Karpas-422 (cell line): ENCODE data around the gene TXNL4A. TPM values are rescaled to one million over a fixed set of nuclear protein-coding genes. Genes with fewer than 3 reads are reported as not detected.
A peak's percentile ranks its signal among the peaks of the same experiment; 100 is the strongest.

ENCODE experiments used
- DNase-seq: peaks from one replicate; pipeline ENCODE4 v3.0.0-alpha.2; 2015
- H2AFZ ChIP-seq: fragments of 200-600 bp; sonication (generic); 2 replicates; pipeline ENCODE4 v1.6.1; 2014; ENCODE audit warnings: antibody characterized with exemption, low read length, mixed read lengths
- H3K27ac ChIP-seq: fragments of 200-600 bp; sonication (generic); 2 replicates; pipeline ENCODE4 v1.5.1; 2014; ENCODE audit warnings: mild to moderate bottlenecking, low read length, moderate library complexity
- H3K27me3 ChIP-seq: fragments of 200-600 bp; sonication (generic); 2 replicates; pipeline ENCODE4 v1.6.1; 2014; ENCODE audit warnings: low read length, mixed read lengths
- H3K36me3 ChIP-seq: fragments of 200-600 bp; sonication (generic); 2 replicates; pipeline ENCODE4 v1.6.1; 2014; ENCODE audit warnings: low read length, mixed read lengths; ENCODE audit not compliant: insufficient read depth
- H3K4me1 ChIP-seq: fragments of 200-600 bp; sonication (generic); 2 replicates; pipeline ENCODE4 v1.6.1; 2014; ENCODE audit warnings: mild to moderate bottlenecking, low read length, mixed read lengths
- H3K4me2 ChIP-seq: fragments of 200-600 bp; sonication (generic); 2 replicates; pipeline ENCODE4 v1.6.1; 2014; ENCODE audit warnings: low read length, low read depth, mild to moderate bottlenecking; ENCODE audit not compliant: poor library complexity, severe bottlenecking
- H3K4me3 ChIP-seq: fragments of 200-600 bp; sonication (generic); 2 replicates; pipeline ENCODE4 v1.5.1; 2014; ENCODE audit warnings: mild to moderate bottlenecking, antibody characterized with exemption, low read length, mixed read lengths
- H3K79me2 ChIP-seq: fragments of 200-600 bp; sonication (generic); 2 replicates; pipeline ENCODE4 v1.6.1; 2014; ENCODE audit warnings: mild to moderate bottlenecking, low read length, mixed read lengths
- H3K9ac ChIP-seq: fragments of 200-600 bp; sonication (generic); 2 replicates; pipeline ENCODE4 v1.6.0; 2014; ENCODE audit warnings: low read length
- H3K9me2 ChIP-seq: fragments of 200-600 bp; sonication (generic), shearing (Covaris generic); replicated peaks from 2 replicates; pipeline ENCODE4 v1.6.0; 2014; ENCODE audit warnings: mild to moderate bottlenecking, low read length, moderate library complexity; ENCODE audit not compliant: insufficient read depth
- H3K9me3 ChIP-seq: fragments of 300-700, 200-600 bp; sonication (generic); 2 replicates; pipeline ENCODE4 v1.6.1; 2014; ENCODE audit warnings: low read length, mixed read lengths
- H4K20me1 ChIP-seq: fragments of 200-600 bp; sonication (generic); 2 replicates; pipeline ENCODE4 v1.6.1; 2014; ENCODE audit warnings: mild to moderate bottlenecking, antibody characterized with exemption, low read length, low read depth; ENCODE audit not compliant: insufficient read depth
- total RNA-seq: library from RNA; depleted of rRNA; stranded (reverse); fragments of >200 nt; shearing (Covaris generic); gene quantifications from 2 replicates; pipeline ENCODE4 v1.2.3, GENCODE V29; 2014; ENCODE audit warnings: low replicate concordance; rRNA removed

TXNL4A gene
- total RNA-seq = 128 and 186 TPM in 2 replicates

GRCh38 chr18:79988451-79989194 is at the start of gene TXNL4A:
Gene TXNL4A (minus strand): TSS chr18:79988563. CDS start chr18:79988392, 171 bp downstream.
- Histone ChIP-seq H3K4me1 (peaks cover 22% of the 10 kb centered on the region), H3K9me3 (no peaks in the 10 kb centered on the region), H2AFZ (peak within 1 kb of the TSS; percentile 81), H3K36me3 (peaks cover 29% of the 10 kb centered on the region), H3K9me2 (no peaks in the 10 kb centered on the region), H3K4me3 (peak within 1 kb of the TSS; percentile 71), H3K27me3 (no peaks in the 10 kb centered on the region), H3K79me2 (peaks cover 48% of the 10 kb centered on the region), H3K9ac (peak within 1 kb of the TSS; percentile 98), H3K4me2 (peak within 1 kb of the TSS; percentile 82), H4K20me1 (peaks cover 41% of the 10 kb centered on the region), H3K27ac (peak within 1 kb of the TSS; percentile 78)
- DNase-seq = peak; percentile 97

GRCh38 chr18:80037300-80037699 is 48.9 kb upstream of the TXNL4A start:
- no peak overlapping the region for H3K4me3 ChIP-seq
- no peaks in the 10 kb centered on the region for H3K9me2 ChIP-seq
- H2AFZ ChIP-seq = no peak overlapping the region
- H3K9me3 ChIP-seq = no peaks in the 10 kb centered on the region
- no peak overlapping the region for H3K4me2 ChIP-seq
- no peak overlapping the region for H3K27ac ChIP-seq
- no peaks in the 10 kb centered on the region; the same call in 1 of the 2 replicates for H4K20me1 ChIP-seq
- peaks cover 23% of the 10 kb centered on the region for H3K4me1 ChIP-seq
- H3K9ac ChIP-seq = no peak overlapping the region
- no peak for DNase-seq
- H3K36me3 ChIP-seq = peaks cover 43% of the 10 kb centered on the region
- peaks cover 57% of the 10 kb centered on the region for H3K79me2 ChIP-seq
- H3K27me3 ChIP-seq = no peaks in the 10 kb centered on the region

GRCh38 chr18:80035997-80036396 is 47.6 kb upstream of the TXNL4A start:
- Histone ChIP-seq H4K20me1 (no peaks in the 10 kb centered on the region; the same call in 1 of the 2 replicates), H3K27me3 (no peaks in the 10 kb centered on the region), H3K79me2 (peaks cover 53% of the 10 kb centered on the region), H3K27ac (no peak overlapping the region), H2AFZ (no peak overlapping the region), H3K9me3 (no peaks in the 10 kb centered on the region), H3K4me3 (peak overlapping the region; percentile 91), H3K9me2 (no peaks in the 10 kb centered on the region), H3K4me1 (peaks cover 23% of the 10 kb centered on the region), H3K36me3 (peaks cover 38% of the 10 kb centered on the region), H3K4me2 (peak overlapping the region; percentile 88), H3K9ac (peak overlapping the region; percentile 84; the same call in 1 of the 2 replicates)
- no peak for DNase-seq

- H3K79me2 ChIP-seq = peaks cover 44% of the 10 kb centered on the region
- H3K9me3 ChIP-seq = no peaks in the 10 kb centered on the region
- no peaks in the 10 kb centered on the region for H3K27me3 ChIP-seq
- no peaks in the 10 kb centered on the region for H3K9me2 ChIP-seq
- no peaks in the 10 kb centered on the region; the same call in 1 of the 2 replicates for H4K20me1 ChIP-seq
- peak; percentile 58 for DNase-seq
- peak overlapping the region; percentile 41; the same call in 1 of the 2 replicates for H2AFZ ChIP-seq
- peaks cover 23% of the 10 kb centered on the region for H3K4me1 ChIP-seq
- H3K9ac ChIP-seq = peak overlapping the region; percentile 84
- H3K4me2 ChIP-seq = peak overlapping the region; percentile 88
- peaks cover 32% of the 10 kb centered on the region for H3K36me3 ChIP-seq
- H3K27ac ChIP-seq = peak overlapping the region; percentile 70
- H3K4me3 ChIP-seq = peak overlapping the region; percentile 91
These were observed 46.6 kb upstream of the TXNL4A start for GRCh38 chr18:80034852-80035406.

- Histone ChIP-seq H3K79me2 (peaks cover 44% of the 10 kb centered on the region), H4K20me1 (no peaks in the 10 kb centered on the region; the same call in 1 of the 2 replicates), H3K4me2 (peak within 1 kb of the TSS; percentile 97), H3K9me3 (no peaks in the 10 kb centered on the region), H3K4me1 (peaks cover 23% of the 10 kb centered on the region), H3K36me3 (peaks cover 27% of the 10 kb centered on the region; the same call in 1 of the 2 replicates), H3K4me3 (peak within 1 kb of the TSS; percentile 91), H2AFZ (peak within 1 kb of the TSS; percentile 96), H3K27ac (peak within 1 kb of the TSS; percentile 70), H3K9ac (peak within 1 kb of the TSS; percentile 86), H3K27me3 (no peaks in the 10 kb centered on the region), H3K9me2 (no peaks in the 10 kb centered on the region)
- no peak for DNase-seq
These were observed 45.9 kb upstream of the TXNL4A start, which contains the start of gene RBFA for GRCh38 chr18:80034068-80034851. Gene RBFA (plus strand): TSS chr18:80034434. CDS start chr18:80034496, 62 bp downstream.

GRCh38 chr18:80033181-80034067 is 45.1 kb upstream of the TXNL4A start:
- DNase-seq = peak; percentile 100
- Histone ChIP-seq H3K9me2 (no peaks in the 10 kb centered on the region), H3K4me3 (peak overlapping the region; percentile 84), H3K79me2 (peaks cover 39% of the 10 kb centered on the region), H3K9me3 (no peaks in the 10 kb centered on the region), H2AFZ (peak overlapping the region; percentile 96), H3K9ac (peak overlapping the region; percentile 86), H3K4me1 (peaks cover 23% of the 10 kb centered on the region), H3K27me3 (no peaks in the 10 kb centered on the region), H3K36me3 (peaks cover 20% of the 10 kb centered on the region; the same call in 1 of the 2 replicates), H4K20me1 (no peaks in the 10 kb centered on the region; the same call in 1 of the 2 replicates), H3K4me2 (peak overlapping the region; percentile 97), H3K27ac (0 out of 2 replicates have a peak overlapping the region, but pooled peaks have one; percentile 30)

GRCh38 chr18:80029690-80030089 is 41.3 kb upstream of the TXNL4A start:
- H3K9ac ChIP-seq = no peak overlapping the region
- H2AFZ ChIP-seq = no peak overlapping the region
- peaks cover 10% of the 10 kb centered on the region for H3K4me1 ChIP-seq
- no peaks in the 10 kb centered on the region for H3K9me2 ChIP-seq
- H3K36me3 ChIP-seq = no peaks in the 10 kb centered on the region
- DNase-seq = no peak
- no peak overlapping the region for H3K27ac ChIP-seq
- no peak overlapping the region for H3K4me3 ChIP-seq
- H3K27me3 ChIP-seq = no peaks in the 10 kb centered on the region; the same call in 1 of the 2 replicates
- peaks cover 23% of the 10 kb centered on the region for H3K9me3 ChIP-seq
- peaks cover 4% of the 10 kb centered on the region for H3K79me2 ChIP-seq
- H3K4me2 ChIP-seq = no peak overlapping the region
- H4K20me1 ChIP-seq = no peaks in the 10 kb centered on the region
